Measurements from ENCODE around the gene FGF3. TPM values are rescaled to one million over a fixed set of nuclear protein-coding genes. Genes with fewer than 3 reads are reported as not detected.

The FGF3 gene
- total RNA-seq, 4 donors from 2014 or later = not detected

DNA sequence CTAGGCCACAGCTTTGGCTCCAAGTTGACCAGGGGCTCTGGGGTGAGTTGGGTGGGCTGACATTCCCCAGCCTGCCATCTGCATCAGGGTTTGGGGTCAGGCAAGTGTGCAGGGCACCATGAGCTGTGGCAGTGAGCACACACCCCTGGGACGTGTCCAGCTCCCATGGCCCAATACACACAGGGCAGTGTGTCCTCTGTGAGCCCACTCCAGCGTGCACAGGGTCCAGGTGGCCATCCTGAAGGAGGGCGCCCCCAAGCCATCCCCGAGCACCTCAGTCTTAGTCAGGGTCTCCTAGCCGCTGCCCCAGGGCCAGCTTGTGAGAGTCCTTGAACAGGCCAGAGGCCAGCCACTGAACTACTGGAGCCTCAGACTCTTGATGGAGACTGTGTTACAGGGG is 1.2 kb upstream of the FGF3 start:
- Histone ChIP-seq H3K27me3 (peaks cover 39 to 42% (median 41%) of the 10 kb centered on the region in 3 donors), H3K9me3 (no peaks in the 10 kb centered on the region), H3K4me1 (no peaks in the 10 kb centered on the region), H3K36me3 (no peaks in the 10 kb centered on the region), H3K27ac (no peak overlapping the region), H3K4me3 (no peak overlapping the region)
- DNase-seq (no peak), ATAC-seq (no peak)
- intact Hi-C loops (cut with DNase I; ENCODE audit: low total_unique reads) = no loop called here
- TF ChIP-seq, protein P1, sequence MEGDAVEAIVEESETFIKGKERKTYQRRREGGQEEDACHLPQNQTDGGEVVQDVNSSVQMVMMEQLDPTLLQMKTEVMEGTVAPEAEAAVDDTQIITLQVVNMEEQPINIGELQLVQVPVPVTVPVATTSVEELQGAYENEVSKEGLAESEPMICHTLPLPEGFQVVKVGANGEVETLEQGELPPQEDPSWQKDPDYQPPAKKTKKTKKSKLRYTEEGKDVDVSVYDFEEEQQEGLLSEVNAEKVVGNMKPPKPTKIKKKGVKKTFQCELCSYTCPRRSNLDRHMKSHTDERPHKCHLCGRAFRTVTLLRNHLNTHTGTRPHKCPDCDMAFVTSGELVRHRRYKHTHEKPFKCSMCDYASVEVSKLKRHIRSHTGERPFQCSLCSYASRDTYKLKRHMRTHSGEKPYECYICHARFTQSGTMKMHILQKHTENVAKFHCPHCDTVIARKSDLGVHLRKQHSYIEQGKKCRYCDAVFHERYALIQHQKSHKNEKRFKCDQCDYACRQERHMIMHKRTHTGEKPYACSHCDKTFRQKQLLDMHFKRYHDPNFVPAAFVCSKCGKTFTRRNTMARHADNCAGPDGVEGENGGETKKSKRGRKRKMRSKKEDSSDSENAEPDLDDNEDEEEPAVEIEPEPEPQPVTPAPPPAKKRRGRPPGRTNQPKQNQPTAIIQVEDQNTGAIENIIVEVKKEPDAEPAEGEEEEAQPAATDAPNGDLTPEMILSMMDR (IDR thresholded peaks at IDR 0.05 in 4 of 5, conservative IDR thresholded peaks at IDR 0.05 in 1 of 5) = no peak
- no peak for TF ChIP-seq POLR2A (IDR thresholded peaks at IDR 0.05)
- in situ Hi-C loops (cut with MboI; ENCODE audit: low sequenced_read_pairs in 4 of 4) = no loop called here

DNA sequence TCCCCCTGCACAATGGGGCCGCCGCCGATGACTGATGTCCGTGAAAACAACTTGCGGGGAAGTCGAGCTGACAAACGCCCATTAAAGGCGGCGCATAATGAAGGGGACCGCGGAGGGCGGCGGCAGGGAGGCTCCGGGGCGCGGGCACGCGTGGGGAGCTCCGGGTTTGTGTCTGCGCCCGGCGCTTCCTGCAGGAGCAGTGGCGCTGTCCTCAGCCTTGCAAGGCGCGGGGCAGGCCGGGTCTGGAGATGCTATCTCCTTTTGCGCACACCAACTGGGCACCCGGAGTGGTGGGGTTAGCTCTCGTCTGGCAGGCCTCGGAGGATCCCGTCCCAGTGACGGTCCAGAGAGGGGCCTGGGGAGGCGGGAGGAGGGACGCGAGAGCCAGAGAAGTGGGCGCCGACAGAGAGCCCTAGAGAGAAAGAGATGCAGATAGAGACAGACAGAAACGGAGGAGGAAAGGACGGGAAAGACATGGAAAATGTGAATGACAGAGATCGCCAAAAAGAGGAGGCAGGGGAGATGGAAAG is 390 bp upstream of the FGF3 start:
- no peak overlapping the region for H3K27ac ChIP-seq
- H3K4me1 ChIP-seq = no peaks in the 10 kb centered on the region
- DNase-seq (no peak), ATAC-seq (no peak)
- peaks cover 39 to 42% (median 42%) of the 10 kb centered on the region in 3 donors for H3K27me3 ChIP-seq
- in situ Hi-C loops (cut with MboI; ENCODE audit: low sequenced_read_pairs in 4 of 4) (no loop called here), intact Hi-C loops (cut with DNase I; ENCODE audit: low total_unique reads) (no loop called here)
- no peaks in the 10 kb centered on the region for H3K9me3 ChIP-seq
- H3K4me3 ChIP-seq = no peak overlapping the region
- TF ChIP-seq, protein P1 (IDR thresholded peaks at IDR 0.05 in 4 of 5, conservative IDR thresholded peaks at IDR 0.05 in 1 of 5) = no peak
- no peak for TF ChIP-seq POLR2A (IDR thresholded peaks at IDR 0.05)
- H3K36me3 ChIP-seq = no peaks in the 10 kb centered on the region

DNA sequence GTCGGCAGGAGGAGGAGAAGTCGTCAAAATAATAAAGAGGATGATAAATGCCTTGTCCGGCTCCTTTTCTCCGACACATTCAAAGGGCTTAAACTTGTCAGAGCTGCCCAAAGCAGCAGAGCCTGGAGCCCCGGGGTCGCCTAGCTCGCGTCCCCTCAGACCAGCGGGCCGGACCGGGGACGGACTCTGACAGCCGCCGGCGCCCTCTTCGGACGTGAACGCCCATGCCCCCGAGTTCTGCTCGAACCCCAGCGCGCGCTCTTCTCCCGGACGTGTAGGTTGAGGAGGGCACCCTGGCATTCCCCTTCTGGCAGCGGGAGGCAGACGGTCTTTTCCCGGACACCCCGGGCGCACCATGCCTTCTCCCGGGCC is 999 bp downstream of the FGF3 start:
- Histone ChIP-seq H3K36me3 (no peaks in the 10 kb centered on the region), H3K27me3 (peaks cover 38 to 45% (median 39%) of the 10 kb centered on the region in 3 donors), H3K4me3 (no peak overlapping the region), H3K4me1 (no peaks in the 10 kb centered on the region), H3K9me3 (no peaks in the 10 kb centered on the region), H3K27ac (no peak overlapping the region)
- TF ChIP-seq POLR2A (IDR thresholded peaks at IDR 0.05) = no peak
- TF ChIP-seq, protein P1 (IDR thresholded peaks at IDR 0.05 in 4 of 5, conservative IDR thresholded peaks at IDR 0.05 in 1 of 5) = no peak
- ATAC-seq (no peak), DNase-seq (no peak)
- in situ Hi-C loops (cut with MboI; ENCODE audit: low sequenced_read_pairs in 4 of 4) (no loop called here), intact Hi-C loops (cut with DNase I; ENCODE audit: low total_unique reads) (no loop called here)

DNA sequence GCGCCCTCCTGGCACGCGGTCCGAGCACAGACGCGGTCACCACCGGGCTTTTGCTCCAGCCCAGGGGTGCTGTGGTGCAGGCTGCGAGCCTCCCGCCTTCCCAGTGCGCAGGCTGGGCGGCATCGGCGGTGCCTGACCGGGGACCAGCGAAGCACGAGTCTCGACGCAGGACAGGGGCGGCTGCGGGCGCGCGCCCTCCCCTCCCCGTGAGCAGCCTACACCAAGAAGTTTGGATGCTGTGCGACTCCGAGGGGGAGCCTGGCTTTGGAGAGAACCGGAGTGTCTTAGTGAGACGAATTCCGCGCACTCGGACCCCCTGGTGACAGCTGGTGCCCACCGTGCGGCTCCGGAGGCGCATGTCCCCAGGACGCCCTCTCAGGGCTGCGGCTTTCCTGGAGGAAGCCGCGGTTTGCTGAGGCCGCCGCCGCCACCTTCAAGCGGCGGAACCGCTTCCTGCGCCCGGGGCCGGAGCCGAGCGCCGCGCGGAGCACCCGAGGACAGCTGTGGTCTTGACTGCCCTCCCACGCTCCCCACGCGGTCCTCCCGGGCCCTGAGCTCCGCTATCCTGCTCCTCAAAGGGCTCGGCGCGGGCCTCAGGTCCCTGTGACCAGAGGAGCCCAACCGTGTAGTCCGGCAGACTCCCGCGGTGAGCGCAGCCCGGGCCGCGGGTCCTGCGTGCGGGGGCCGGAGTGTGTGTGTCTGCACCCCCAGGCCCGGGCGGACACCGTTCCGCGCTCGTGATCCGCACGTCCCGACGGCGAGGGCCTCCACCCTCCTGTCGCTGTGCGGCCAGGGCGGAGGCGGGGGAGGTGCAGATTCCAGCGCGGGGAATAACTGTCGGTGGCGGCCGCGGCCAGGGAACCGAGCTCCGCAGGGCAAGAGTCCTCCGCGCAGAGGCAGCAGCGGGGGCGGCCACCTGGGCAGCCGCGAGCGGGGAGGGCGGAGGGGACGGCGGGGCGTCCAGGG is 1.7 kb downstream of the FGF3 start:
- H3K4me3 ChIP-seq = no peak overlapping the region
- no peaks in the 10 kb centered on the region for H3K9me3 ChIP-seq
- TF ChIP-seq POLR2A (IDR thresholded peaks at IDR 0.05) = no peak
- TF ChIP-seq, protein P1 (IDR thresholded peaks at IDR 0.05 in 4 of 5, conservative IDR thresholded peaks at IDR 0.05 in 1 of 5) = no peak
- DNase-seq = no peak
- no peaks in the 10 kb centered on the region for H3K36me3 ChIP-seq
- H3K27me3 ChIP-seq = peaks cover 38 to 47% (median 39%) of the 10 kb centered on the region in 3 donors
- no peaks in the 10 kb centered on the region for H3K4me1 ChIP-seq
- intact Hi-C loops (cut with DNase I; ENCODE audit: low total_unique reads) = no loop called here
- in situ Hi-C loops (cut with MboI; ENCODE audit: low sequenced_read_pairs in 4 of 4) = no loop called here
- no peak for ATAC-seq
- H3K27ac ChIP-seq = no peak overlapping the region

Measured in gastrocnemius medialis (tissue), 4 donors.